Smooth muscle cell (in vitro differentiated cells): ENCODE measurements around the gene TAOK1. TPM values are rescaled to one million over a fixed set of nuclear protein-coding genes. Genes with fewer than 3 reads are reported as not detected.

Experiments used
- DNase-seq: peaks from one replicate; lab custom pipeline; 2025; ENCODE audit not compliant: unreplicated experiment; lab: John Stamatoyannopoulos, UW
- H2AFZ ChIP-seq: fragments of 200-600 bp; sonication (generic); 2 replicates; pipeline ENCODE4 v1.6.0; 2016; ENCODE audit warnings: antibody characterized with exemption, low read depth, mild to moderate bottlenecking
- H3F3A ChIP-seq: fragments of 200-600 bp; sonication (generic); 2 replicates; pipeline ENCODE4 v1.6.0; 2017; ENCODE audit warnings: antibody characterized with exemption, low read depth
- H3K27ac ChIP-seq: fragments of 200-600 bp; sonication (generic); 2 replicates; pipeline ENCODE4 v1.5.1; 2016; ENCODE audit warnings: low read depth, mild to moderate bottlenecking
- H3K27me3 ChIP-seq: fragments of 200-600 bp; sonication (generic); 2 replicates; pipeline ENCODE4 v1.6.1; 2016; ENCODE audit warnings: low read depth, mild to moderate bottlenecking
- H3K36me3 ChIP-seq: fragments of 200-600 bp; sonication (generic); 2 replicates; pipeline ENCODE4 v1.5.1; 2016; ENCODE audit warnings: low read depth
- H3K4me1 ChIP-seq: fragments of 200-600 bp; sonication (generic); 2 replicates; pipeline ENCODE4 v1.5.1; 2016; ENCODE audit warnings: low read depth
- H3K4me2 ChIP-seq: fragments of 200-600 bp; sonication (generic); 2 replicates; pipeline ENCODE4 v1.6.0; 2016; ENCODE audit warnings: mild to moderate bottlenecking
- H3K4me3 ChIP-seq: fragments of 200-600 bp; sonication (generic); 2 replicates; pipeline ENCODE4 v1.5.1; 2016; ENCODE audit warnings: mild to moderate bottlenecking
- H3K79me2 ChIP-seq: fragments of 200-600 bp; sonication (generic); 2 replicates; pipeline ENCODE4 v1.6.0; 2016; ENCODE audit warnings: low read depth, mild to moderate bottlenecking
- H3K9ac ChIP-seq: fragments of 200-600 bp; sonication (generic); 2 replicates; pipeline ENCODE4 v1.6.0; 2016; ENCODE audit warnings: low read depth
- H3K9me3 ChIP-seq: fragments of 200-600 bp; sonication (generic); replicated peaks from 2 replicates; pipeline ENCODE4 v1.5.1; 2016; ENCODE audit warnings: low read depth
- H4K20me1 ChIP-seq: fragments of 200-600 bp; sonication (generic); 2 replicates; pipeline ENCODE4 v1.6.0; 2016; ENCODE audit warnings: low read depth
- WGBS: methylation state at CpG from one replicate; pipeline ENCODE4 v1.1.7; 2016; ENCODE audit warnings: low lambda C conversion rate; 5-methylcytosine and 5-hydroxymethylcytosine counted together
- polyA plus RNA-seq: library from polyadenylated mRNA; unstranded; fragments of >200 nt; fragmentation: Nextera tagmentation; extraction: Ambion mirVana; gene quantifications from 2 replicates; pipeline ENCODE4 v1.2.1, GENCODE V29; 2016
- total RNA-seq: library from RNA; depleted of rRNA; stranded (reverse); fragments of >200 nt; gene quantifications from 2 replicates; pipeline ENCODE4 v1.2.3, GENCODE V29; 2014
- TF ChIP-seq, protein P1 (sequence below): fragments of 200-600 bp; sonication (generic); IDR thresholded peaks from 2 replicates; pipeline ENCODE4 v1.5.1; 2017; ENCODE audit warnings: borderline replicate concordance, mild to moderate bottlenecking, antibody characterized with exemption; ENCODE audit not compliant: insufficient read depth, poor library complexity, severe bottlenecking

Gene TAOK1
- total and polyA plus RNA-seq, 2 experiments from 2014 or later = 4.7 to 58.7 TPM

DNA sequence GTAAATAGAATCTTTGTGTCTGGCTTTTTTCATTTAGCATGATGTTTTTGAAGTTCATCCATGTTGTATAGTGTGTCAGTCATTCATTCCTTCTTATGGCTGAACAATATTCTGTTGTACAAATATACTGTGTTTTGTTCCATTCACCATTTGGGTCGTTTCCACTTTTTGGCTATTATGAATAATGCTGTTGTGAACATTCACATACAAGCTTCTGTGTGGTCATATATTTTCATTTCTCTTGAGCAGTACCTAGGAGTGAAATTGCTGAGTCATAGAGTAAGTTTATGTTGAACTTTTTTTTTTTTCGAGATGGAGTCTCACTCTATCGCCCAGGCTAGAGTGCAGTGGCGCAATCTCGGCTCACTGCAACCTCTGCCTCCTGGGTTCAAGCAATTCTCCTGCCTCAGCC, 32.3 kb upstream of the TAOK1 start:
- H3K4me1 ChIP-seq = no peaks in the 10 kb centered on the region
- 81% methylated on average over 5 of the region's 5 CpGs for WGBS
- DNase-seq = no peak
- no peak overlapping the region for H3K27ac ChIP-seq
- no peaks in the 10 kb centered on the region for H3F3A ChIP-seq
- TF ChIP-seq, protein P1, sequence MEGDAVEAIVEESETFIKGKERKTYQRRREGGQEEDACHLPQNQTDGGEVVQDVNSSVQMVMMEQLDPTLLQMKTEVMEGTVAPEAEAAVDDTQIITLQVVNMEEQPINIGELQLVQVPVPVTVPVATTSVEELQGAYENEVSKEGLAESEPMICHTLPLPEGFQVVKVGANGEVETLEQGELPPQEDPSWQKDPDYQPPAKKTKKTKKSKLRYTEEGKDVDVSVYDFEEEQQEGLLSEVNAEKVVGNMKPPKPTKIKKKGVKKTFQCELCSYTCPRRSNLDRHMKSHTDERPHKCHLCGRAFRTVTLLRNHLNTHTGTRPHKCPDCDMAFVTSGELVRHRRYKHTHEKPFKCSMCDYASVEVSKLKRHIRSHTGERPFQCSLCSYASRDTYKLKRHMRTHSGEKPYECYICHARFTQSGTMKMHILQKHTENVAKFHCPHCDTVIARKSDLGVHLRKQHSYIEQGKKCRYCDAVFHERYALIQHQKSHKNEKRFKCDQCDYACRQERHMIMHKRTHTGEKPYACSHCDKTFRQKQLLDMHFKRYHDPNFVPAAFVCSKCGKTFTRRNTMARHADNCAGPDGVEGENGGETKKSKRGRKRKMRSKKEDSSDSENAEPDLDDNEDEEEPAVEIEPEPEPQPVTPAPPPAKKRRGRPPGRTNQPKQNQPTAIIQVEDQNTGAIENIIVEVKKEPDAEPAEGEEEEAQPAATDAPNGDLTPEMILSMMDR = no peak
- H3K36me3 ChIP-seq = no peaks in the 10 kb centered on the region
- no peaks in the 10 kb centered on the region for H3K79me2 ChIP-seq
- H3K4me2 ChIP-seq = no peak overlapping the region
- H4K20me1 ChIP-seq = no peaks in the 10 kb centered on the region
- no peak overlapping the region for H2AFZ ChIP-seq
- H3K27me3 ChIP-seq = no peaks in the 10 kb centered on the region
- no peak overlapping the region for H3K9ac ChIP-seq
- no peak overlapping the region for H3K4me3 ChIP-seq
- no peaks in the 10 kb centered on the region for H3K9me3 ChIP-seq

DNA sequence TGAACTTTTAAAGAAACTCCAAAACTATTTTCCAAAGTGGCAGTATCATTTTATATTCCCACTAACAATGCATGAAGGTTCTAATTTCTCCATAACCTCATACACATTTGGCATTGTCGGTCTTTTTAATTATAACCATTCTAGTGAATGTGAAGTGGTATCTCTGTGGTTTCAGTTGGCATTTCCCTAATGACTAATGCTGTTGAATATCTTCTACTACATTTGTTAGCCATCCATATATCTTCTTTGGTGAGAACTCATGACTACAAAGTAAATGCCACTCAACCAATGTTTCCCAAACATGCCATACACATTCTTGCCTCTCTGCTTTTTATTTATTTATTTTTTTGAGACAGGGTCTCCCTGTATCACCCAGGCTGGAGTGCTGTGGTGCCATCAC, 31.7 kb upstream of the TAOK1 start:
- Histone ChIP-seq H3K27me3 (no peaks in the 10 kb centered on the region), H4K20me1 (no peaks in the 10 kb centered on the region), H3K4me2 (no peak overlapping the region), H3K27ac (no peak overlapping the region), H3K4me3 (no peak overlapping the region), H3K79me2 (no peaks in the 10 kb centered on the region), H3K9ac (no peak overlapping the region), H2AFZ (no peak overlapping the region), H3K4me1 (no peaks in the 10 kb centered on the region), H3K9me3 (no peaks in the 10 kb centered on the region), H3F3A (no peaks in the 10 kb centered on the region), H3K36me3 (no peaks in the 10 kb centered on the region)
- TF ChIP-seq, protein P1 = no peak
- 79% methylated on average over 1 of the region's 1 CpG for WGBS
- DNase-seq = no peak

DNA sequence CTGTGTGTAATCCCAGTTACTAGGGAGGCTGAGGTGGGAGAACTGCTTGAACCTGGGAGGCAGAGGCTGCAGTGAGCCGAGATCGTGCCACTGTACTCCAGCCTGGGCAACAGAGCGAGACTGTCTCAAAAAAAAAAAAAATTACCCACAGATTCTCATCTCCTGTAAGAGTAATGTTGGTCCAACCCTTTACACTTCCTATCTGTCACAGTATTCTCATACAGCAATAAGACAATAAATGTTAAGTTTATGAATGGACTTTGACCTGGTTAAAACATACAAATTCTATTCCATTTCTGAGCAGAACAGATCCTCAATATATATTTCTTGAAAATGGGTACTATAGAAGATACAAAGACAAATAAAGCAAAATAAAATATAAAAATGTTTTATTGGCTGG, 30.4 kb upstream of the TAOK1 start:
- Histone ChIP-seq H4K20me1 (no peaks in the 10 kb centered on the region), H3F3A (no peaks in the 10 kb centered on the region), H3K9me3 (no peaks in the 10 kb centered on the region), H3K27ac (no peak overlapping the region), H3K36me3 (no peaks in the 10 kb centered on the region), H3K79me2 (no peaks in the 10 kb centered on the region), H3K27me3 (no peaks in the 10 kb centered on the region), H3K4me3 (no peak overlapping the region), H3K4me1 (no peaks in the 10 kb centered on the region), H2AFZ (no peak overlapping the region), H3K4me2 (no peak overlapping the region), H3K9ac (no peak overlapping the region)
- TF ChIP-seq, protein P1 = no peak
- 93% methylated on average over 3 of the region's 3 CpGs for WGBS
- DNase-seq = no peak

DNA sequence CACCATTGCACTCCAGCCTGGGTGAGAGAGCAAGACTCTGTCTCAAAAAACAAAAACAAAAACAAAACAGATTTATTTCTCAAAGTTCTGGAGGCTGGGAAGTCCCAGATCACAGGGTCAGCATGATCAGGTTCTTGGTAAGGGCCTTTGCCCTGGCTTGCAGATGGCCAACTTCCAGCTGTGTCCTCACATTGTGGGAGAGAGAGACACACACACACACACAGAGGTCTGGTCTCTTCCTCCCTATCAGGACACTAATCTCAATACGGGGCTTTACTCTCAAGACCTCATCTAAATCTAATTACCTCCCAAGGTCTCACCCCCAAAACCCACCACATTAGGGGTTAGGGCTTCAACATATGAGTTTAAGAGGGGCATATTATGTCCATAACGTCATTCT, 26.4 kb upstream of the TAOK1 start:
- 87% methylated on average over 2 of the region's 2 CpGs for WGBS
- TF ChIP-seq, protein P1 = no peak
- H3K27ac ChIP-seq = no peak overlapping the region
- no peak overlapping the region for H3K9ac ChIP-seq
- H3K9me3 ChIP-seq = no peaks in the 10 kb centered on the region
- H3K36me3 ChIP-seq = no peaks in the 10 kb centered on the region
- H3K4me1 ChIP-seq = no peaks in the 10 kb centered on the region
- H3K4me3 ChIP-seq = no peak overlapping the region
- H3F3A ChIP-seq = no peaks in the 10 kb centered on the region
- DNase-seq = no peak
- no peaks in the 10 kb centered on the region for H4K20me1 ChIP-seq
- no peaks in the 10 kb centered on the region for H3K27me3 ChIP-seq
- H2AFZ ChIP-seq = no peak overlapping the region
- H3K4me2 ChIP-seq = no peak overlapping the region
- H3K79me2 ChIP-seq = no peaks in the 10 kb centered on the region
